Activated CD4-positive, alpha-beta T cell treated with anti-CD3 and anti-CD28 coated beads for 24 hours (primary cell): ENCODE data around the gene HIVEP3.

ENCODE experiments used
- DNase-seq, 2 donors: peaks; one replicate each; pipeline ENCODE4 v3.0.0-alpha.2; 2020; ENCODE audit warnings: low read depth in 2 of 2

HIVEP3 gene

DNA sequence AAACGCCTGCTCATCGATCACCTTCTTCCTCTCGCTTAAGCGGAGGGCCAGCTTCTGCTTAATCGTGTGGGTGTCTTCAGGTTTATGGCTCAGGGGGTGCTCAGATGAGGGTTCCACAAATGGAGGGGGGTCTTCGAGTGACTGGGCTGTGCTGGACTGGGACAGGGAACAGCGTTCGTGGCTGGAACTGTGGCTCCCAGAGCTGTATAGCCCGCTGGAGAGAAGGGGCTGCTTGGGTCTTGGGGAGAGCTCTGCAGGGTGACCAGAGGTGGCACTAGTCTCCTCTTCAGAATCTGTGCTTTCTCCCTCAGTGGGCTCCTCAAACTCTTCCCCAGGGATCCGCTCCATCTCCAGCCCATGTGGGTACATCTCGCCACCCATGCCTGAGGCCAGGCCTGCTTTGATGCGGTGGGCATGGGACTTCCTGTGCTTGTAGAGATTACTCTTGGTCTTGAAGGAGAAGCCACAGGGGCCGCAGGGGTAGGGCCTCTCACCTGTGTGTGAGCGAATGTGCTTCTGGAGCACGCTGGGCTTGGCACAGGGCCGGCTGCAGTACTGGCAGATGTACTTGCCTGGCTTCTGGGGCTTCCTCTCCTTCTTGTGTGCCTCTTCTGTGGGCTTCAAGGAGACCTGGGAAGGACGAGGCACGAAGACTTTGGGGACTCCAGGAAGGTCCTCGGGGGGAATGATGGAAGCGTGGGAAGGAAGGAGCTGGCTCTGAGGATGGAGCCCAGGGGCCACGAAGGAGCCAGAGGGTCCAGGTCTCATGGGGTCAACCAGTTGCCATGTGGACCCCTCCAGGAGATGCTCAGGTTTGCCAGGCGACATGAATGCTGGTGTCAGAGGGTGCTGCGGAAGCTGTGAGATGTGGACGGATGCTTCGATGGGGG lies 334.8 kb downstream of the HIVEP3 start:
- DNase-seq: no peak

DNA sequence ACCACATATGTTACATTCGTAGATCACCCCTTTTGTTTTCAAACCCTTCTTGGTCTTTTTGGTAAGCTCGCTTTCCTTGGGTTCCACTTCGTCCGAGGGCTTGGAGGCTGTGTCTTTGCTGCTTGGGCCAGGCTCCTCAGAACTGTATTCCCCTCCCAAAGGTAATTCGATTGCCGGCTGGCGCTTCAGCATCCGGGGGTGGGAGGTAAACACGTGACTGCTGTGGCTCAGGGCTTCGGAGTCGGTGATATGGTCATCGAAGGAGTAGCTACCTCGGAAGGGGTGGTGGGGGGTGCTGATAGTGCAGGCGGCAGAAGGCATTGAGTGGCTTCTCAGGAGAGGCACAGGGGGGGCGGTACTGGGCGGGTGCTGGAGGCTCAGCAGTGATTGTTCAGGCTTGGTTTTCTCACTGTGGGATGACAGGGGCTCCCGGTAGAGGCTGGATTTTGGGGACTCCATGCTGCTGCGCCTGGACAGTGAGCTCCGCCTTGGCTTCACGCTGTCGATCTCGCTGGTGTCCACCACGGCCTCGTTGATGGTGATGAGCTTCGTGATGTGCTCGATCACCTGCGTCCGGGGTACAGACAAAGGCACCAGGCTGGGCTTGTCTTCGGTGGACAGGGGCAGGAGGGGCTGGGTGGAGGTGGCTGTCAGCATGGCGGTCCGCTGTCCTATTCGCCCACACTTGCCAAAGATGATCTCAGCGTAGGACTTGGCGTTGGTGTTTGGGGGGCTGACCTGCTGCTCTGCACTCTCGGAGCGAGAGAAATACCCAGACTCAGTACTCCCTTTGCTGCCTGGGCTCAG lies 335.7 kb downstream of the HIVEP3 start:
- no peak for DNase-seq

DNA sequence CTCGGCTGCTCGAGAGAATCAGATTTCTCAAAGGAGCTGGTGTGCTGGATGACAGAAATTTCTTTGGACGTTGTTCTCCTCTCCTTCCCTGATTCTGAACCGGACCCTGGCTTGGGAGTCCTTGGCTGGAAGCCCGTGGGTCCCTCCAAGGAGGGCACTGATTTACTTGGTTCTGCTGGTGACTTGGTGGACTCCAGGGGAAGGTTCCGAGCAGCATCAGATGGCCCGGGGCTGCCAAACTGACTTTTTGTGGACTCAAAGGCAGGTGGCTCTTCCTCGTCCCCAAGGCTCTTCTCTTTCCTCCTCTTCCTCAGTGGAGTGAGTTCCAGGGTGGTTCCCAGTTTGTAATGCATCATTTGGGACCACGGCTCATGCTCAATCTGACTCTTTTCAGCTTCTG lies 336.4 kb downstream of the HIVEP3 start:
- DNase-seq: no peak

DNA sequence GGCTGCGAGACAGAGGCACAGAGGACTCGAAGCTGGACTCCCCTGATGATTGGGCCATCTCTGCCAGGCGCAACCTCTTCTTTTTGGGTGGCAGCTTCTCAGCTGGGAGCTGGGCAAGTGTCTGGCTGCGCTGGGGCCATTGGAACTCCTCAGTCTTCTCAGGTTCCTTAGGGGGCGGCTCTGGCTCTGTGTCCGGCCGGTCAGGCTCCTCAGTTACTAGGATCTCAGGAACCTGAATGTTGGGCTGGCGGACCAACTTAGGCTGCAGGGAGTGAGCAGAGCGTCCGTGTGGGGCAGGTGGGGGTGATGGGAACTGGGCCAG lies 336.8 kb downstream of the HIVEP3 start:
- DNase-seq: no peak

GRCh38 chr1:41581216-41582003 lies 337.3 kb downstream of the HIVEP3 start:
- no peak for DNase-seq

GRCh38 chr1:41580520-41581172 lies 338.1 kb downstream of the HIVEP3 start:
- no peak for DNase-seq

DNA sequence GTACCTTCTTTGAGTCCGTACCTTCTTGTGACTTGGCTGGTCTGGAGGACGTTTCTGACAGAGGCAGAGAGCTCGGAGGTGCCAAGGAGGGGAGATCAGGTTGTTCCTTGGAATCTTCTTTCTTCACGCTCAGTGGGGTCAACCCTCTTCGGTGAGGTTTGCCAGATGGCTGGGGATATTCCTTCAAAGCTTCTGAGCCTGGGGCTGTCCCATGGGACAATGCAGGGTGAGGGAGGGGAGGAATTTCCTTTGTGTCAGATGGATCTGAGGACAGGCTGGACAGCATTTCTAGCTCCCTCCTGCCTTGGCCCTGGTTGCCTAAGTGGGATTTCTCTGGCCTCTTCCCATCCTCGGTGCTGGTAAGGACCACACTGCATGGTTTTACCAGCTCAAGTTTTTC lies 338.7 kb downstream of the HIVEP3 start:
- DNase-seq: no peak

DNA sequence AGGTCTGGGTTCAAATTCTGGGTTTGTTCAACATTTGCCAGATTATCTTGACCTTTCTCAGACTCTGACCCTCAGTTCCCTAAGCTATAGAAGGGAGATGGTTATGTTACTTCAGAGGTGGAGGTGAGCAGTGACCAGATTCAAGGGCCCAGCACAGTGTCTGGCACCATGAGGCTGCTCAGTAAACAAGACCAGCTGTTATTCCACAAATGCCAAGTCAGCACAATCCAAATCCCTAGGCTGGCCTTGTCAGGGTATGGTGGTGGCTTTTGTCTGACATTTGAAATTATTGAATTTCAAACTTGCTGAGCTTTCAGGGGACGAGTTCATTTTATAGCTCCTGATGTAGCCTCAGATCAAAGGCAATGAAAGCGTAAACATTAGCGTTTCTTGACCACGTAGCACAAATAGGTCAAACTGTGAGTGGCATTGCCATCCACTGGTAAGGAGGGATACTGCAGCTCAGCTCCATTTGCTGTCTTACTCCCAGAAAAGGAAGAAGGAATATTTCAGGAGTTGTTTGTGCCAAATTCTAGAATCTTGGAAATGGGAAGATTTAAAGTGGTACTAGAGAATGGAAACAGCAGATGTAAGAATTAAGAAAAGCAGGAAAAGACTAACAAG lies 339.9 kb downstream of the HIVEP3 start:
- DNase-seq: no peak

GRCh38 chr1:41576620-41577019 lies 342.1 kb downstream of the HIVEP3 start:
- DNase-seq: no peak

GRCh38 chr1:41576206-41576605 lies 342.5 kb downstream of the HIVEP3 start:
- DNase-seq: no peak

DNA sequence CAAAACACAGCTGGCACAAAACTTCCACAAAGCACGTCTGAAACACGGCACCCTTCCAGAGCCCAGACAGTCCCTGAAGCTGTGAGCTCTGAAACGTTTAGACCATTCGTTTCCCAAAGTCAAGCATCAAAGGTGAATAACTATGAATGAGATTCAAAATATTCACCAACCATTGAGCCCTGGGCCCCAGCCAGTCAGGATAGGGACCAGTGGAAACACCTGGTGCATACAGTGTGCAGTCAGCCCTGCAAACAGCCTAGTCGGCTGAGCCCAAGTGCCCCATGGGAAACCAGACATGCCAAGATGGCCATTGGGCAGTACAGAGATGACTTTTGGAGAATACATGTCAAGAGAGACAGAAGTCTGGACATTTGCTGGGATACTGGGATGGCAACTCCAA lies 343.9 kb downstream of the HIVEP3 start:
- no peak for DNase-seq

DNA sequence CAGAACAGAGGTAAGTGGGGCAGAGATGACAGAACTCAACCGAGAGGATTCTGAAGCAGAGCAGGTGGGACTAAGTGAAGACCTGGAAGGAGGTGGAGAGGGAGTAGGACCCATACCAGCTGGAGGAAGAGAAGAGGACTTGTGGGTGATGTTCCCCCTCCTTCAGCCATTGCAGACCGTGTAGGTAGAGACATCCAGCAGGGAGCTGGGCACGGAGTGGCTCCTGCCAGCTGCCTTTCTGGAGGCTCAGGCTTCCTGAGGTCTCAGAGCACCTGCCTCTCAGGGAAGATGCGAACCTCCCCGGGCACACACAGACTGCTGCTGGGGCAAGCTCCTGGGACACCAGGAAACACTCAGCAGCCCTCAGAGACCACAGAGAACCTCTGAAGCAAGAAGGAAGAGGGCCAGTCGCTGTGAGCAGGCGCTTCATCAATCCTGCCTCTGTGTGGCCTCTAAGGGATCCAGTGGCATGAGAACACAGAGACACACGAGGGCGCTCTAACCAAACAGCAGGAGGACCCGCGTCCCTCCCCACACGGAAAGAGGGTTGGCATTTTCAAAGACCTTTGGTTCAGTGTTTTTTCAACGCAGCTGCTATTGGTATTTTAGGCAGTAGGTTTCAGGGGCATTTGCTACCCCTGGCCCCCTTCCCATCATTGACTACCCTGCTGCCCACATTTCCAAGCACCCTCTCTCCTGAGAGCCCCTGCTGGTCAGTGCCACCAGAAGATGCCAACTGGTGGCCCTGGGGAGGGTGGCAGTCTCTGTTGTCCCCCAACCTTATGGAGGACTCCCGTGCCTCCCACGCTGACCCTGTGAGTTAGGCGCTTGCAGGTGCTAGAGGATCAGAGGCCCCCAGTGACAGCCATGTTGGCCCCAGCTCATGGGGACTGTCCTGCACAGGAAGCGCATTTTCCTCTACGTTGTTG lies 344.7 kb downstream of the HIVEP3 start:
- peak; percentile 59 to 75 for DNase-seq

DNA sequence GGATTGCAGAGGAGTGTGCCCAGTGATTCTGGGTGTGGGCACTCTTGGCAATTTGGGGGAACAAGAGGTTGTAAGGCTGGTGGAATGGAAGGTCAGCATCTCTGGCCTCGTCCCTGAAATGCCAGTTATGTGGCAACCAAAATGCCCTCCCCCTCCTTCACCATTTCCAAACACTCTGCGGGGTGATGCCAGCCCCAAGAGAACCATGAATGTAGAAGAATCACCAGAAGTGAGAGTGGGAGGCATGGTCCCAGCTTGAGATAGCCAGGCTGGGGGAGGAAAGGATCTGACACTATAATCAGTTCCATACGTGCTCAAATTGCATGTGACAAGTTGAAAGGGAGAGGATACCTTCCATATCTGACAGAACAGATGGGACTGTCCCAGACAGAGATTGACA lies 345.5 kb downstream of the HIVEP3 start:
- DNase-seq: no peak

DNA sequence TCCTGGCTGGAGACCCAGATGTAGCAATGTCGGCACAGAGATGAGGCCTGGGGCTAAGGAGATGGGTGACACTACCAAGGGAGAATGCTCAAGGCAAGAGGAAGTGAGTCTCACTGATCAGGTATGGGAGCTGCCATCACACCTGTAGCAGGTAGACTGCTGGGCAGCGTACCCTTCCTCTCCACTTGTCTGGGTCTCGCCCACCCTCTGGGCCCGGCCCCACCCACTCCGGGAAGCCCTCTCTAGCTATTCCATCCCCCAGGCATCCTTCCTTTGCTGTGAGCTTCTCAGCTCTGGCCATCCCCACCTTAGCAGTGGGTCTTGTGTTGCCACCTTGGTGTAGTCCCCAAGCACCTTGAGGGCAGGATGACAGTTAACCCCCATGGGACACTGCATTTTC lies 346.5 kb downstream of the HIVEP3 start:
- DNase-seq: no peak

GRCh38 chr1:41571041-41571440 lies 347.7 kb downstream of the HIVEP3 start:
- no peak for DNase-seq

- DNase-seq: no peak
Measured at GRCh38 chr1:41568204-41568603, 350.5 kb downstream of the HIVEP3 start.

GRCh38 chr1:41566969-41567368 lies 351.8 kb downstream of the HIVEP3 start:
- DNase-seq: no peak

DNA sequence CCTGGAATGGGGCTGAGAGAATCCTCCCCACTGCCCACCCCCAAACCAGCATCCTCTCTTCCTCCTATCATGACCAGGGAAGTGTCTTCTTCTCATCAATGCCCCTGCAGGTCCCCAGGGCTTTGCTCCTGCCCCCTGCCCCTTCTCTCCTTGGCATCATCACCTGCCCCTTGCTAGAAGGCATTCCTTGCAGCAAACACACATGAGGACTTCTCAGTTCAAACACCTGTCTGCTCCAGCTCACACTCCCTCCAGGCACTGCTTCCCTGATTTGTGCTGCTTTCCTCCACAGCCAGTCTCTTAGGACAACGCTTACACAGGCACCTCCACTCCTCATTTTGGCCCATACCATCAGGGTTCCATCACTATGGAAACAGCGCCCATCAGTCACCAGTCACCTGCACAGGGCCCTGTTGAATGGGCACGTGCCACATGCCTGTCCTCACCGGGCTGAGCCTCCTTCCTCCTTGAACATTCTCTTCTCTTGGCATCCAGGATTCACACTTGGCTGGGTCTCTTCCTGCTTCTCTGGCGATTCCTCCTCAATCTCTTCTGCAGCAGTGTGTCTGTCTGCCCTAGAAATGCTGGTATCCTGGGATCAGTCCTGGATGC lies 352.3 kb downstream of the HIVEP3 start:
- no peak for DNase-seq

GRCh38 chr1:41564741-41565475 lies 353.8 kb downstream of the HIVEP3 start:
- no peak for DNase-seq
